ENCODE data around the gene CRNN.
A peak's percentile ranks its signal among the peaks of the same experiment; 100 is the strongest.

CRNN gene

DNA sequence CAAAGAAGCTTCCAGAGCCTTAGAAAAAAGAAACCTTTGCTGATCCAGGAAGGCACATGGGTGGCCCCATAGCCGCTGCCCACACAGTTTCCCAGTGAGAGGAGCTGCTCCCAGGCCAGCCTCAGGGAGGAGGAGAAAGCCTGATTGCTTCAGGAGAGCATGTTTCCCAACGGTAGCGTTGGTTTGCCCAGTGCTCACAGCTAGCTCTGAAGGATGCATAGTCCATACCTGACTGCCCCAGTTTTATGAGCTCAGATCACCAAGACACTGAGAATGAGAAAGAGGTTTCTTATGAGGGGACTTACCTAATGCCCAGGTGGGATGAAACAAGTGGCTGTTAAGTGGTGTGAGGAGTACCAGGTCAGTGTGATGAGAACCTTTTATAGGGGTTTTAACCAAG is at the start of gene CRNN:
Gene CRNN (minus strand): TSS at position 355 of the 400 bp plus-strand sequence. CDS start 2,030 bp downstream, outside the sequence.
- no peaks in the 10 kb centered on the region for H3K36me3 Mint-ChIP-seq
- no peak for DNase-seq (ENCODE audit: low spot score in 2 of 2)

DNA sequence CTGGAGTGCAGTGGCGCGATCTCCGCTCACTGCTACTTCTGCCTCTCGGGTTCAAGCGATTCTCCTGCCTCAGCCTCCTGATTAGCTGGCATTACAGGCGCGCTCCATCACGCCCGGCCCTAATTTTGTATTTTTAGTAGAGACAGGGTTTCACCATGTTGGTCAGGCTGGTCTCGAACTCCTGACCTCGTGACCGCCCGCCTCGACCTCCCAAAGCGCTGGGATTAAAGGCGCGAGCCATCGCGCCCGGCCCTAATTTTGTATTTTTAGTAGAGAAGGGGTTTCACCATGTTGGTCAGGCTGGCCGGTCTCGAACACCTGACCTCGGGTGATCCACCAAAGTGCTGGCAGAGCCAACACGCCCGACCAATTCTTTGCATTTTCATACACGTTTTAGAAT is 48.6 kb upstream of the CRNN start:
- Mint-ChIP-seq H3K9me3 (peaks cover 2% of the 10 kb centered on the region), H3K4me3 (no peak overlapping the region), H3K27ac (no peak overlapping the region), H3K36me3 (no peaks in the 10 kb centered on the region), H3K4me1 (peaks cover 30% of the 10 kb centered on the region)
- ATAC-seq (no peak), DNase-seq (ENCODE audit: low spot score in 2 of 2) (no peak)

More for the DNA sequence above, at the start of gene CRNN:
- no peaks in the 10 kb centered on the region for H3K9me3 Mint-ChIP-seq
- H3K4me1 Mint-ChIP-seq: no peaks in the 10 kb centered on the region
- no peak within 1 kb of the TSS for H3K27ac Mint-ChIP-seq
- H3K4me3 Mint-ChIP-seq: no peak within 1 kb of the TSS
- ATAC-seq: no peak

DNA sequence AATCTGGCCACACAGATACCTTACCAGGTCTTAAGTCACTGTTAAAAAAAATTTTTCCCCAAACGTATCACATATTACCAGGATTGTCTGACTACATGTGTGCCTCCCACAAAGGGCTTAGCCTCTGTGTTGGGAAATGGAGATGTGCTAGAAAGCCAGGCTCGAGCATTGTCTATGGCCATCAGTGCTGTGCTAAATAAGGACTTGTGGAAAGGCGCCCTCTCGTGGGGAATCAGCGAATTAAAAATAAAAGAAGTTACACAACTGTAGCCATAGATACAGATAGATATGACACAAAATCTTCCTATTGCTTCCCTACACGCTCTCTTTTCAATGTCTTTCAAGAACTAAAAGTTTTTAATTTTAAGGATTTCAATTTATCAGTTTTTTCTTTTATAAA is 47.5 kb upstream of the CRNN start:
- ATAC-seq: peak; percentile 64
- peak; percentile 41 to 77 for DNase-seq (ENCODE audit: low spot score in 2 of 2)
- H3K36me3 Mint-ChIP-seq: no peaks in the 10 kb centered on the region
- no peak overlapping the region for H3K4me3 Mint-ChIP-seq
- H3K9me3 Mint-ChIP-seq: peaks cover 2% of the 10 kb centered on the region
- H3K27ac Mint-ChIP-seq: no peak overlapping the region
- peaks cover 30% of the 10 kb centered on the region for H3K4me1 Mint-ChIP-seq

DNA sequence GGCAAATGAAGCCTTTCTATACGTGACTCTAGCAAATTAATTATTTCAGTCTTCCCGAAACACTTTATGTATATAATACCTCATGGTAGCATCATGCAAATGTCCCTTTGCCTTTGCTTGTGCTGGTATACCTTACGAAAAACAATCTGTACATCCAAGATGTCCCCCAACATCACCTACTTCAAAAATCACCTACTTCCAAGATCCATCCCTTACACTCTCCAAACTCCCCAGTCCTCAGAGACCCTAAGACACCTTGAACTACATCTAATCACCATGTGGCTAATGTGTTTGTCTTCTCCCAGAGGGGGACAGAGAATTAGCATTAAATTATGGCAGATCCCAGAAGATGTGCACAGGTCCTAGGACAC is 46.5 kb upstream of the CRNN start:
- H3K9me3 Mint-ChIP-seq: no peaks in the 10 kb centered on the region
- H3K4me1 Mint-ChIP-seq: peaks cover 30% of the 10 kb centered on the region
- no peaks in the 10 kb centered on the region for H3K36me3 Mint-ChIP-seq
- DNase-seq (ENCODE audit: low spot score in 2 of 2) (no peak), ATAC-seq (no peak)
- H3K4me3 Mint-ChIP-seq: peak overlapping the region; percentile 46
- H3K27ac Mint-ChIP-seq: peak overlapping the region; percentile 78

DNA sequence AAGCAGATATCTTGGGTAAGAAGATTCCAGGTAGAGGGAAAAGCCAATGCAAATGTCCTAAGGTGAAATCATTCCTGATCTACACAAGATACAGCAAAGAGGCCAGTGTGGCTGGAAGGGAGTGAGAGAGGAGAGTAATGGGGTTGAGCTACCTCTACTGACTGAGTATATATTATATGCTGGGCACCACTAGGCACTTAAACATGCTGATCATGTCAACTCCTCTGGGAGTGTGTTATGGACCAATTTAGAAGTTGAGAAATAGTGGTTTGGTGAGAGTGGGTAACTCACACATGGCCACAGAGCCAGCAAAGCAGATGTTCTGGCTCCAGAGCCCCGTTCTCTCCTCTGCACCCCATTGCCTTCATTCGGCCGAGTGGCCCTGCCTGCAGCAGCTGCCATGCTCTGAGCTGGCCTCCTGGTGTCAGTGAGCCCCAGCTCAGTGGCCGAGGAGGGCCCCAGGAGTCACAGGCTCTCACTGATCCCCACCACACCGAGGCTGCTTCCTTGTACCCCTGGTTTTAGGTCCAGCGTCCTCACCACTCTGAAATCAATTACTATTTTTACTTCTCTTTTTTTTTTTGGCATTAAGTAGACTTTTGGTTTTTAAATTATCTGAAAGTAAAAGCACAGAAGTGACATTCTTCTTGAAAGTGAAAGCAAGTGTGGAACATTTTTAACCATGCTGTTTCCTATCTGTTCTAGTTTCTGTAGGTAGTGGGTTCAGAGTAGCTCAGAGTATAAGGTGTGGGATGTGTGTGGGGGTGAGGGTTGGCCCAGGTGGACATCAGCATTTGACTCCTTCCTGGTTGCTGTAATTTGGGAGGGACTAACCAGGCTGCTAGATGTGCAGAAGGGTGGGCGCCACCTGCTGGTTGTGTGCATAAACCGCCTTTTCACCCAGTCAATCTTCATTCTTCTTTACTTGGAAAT is 45.8 kb upstream of the CRNN start:
- H3K4me3 Mint-ChIP-seq: peak overlapping the region; percentile 46
- H3K27ac Mint-ChIP-seq: peak overlapping the region; percentile 78
- no peaks in the 10 kb centered on the region for H3K36me3 Mint-ChIP-seq
- no peaks in the 10 kb centered on the region for H3K9me3 Mint-ChIP-seq
- H3K4me1 Mint-ChIP-seq: peaks cover 30% of the 10 kb centered on the region
- ATAC-seq (peak; percentile 86), DNase-seq (ENCODE audit: low spot score in 2 of 2) (peak; percentile 52 to 81)

DNA sequence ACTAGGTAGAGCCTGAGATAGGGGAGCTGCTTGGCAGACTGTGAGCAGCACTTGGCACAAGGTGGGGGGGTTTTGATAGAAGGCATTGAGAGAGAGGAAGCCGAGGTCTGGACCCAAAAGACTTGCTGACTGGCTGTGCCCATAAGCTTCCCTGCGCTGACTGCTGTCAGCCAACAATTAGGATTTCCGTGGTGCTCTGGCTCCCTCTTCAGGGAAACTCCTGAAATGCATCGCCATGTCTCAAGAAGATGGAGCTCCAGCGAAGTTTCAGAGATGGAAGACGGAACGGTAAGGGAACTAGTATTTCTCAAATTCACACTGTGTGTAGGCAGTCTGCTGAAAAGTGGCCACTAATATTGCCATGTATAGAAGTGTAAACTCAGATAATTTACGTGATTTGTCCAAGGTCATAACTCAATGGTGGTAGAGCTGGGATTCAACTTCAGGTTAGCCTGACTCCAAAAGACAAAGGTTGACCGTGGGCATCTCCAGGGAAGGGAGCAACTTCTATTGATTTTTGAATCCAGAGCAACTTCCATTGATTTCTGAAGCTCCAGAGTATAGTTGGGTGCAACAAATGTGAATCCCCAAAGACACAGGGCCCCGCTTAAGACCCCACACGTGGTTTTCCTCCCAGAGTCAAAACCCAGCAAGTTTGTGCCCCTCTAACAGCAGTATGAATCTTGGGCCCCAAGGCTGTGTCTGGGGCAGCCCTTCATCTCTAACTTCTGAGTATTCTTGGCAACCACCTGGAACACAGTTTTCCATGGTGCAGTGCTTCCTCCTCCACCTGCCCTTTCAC is 44.5 kb upstream of the CRNN start:
- ATAC-seq (peak; percentile 72), DNase-seq (ENCODE audit: low spot score in 2 of 2) (peak; percentile 67 to 88)
- Mint-ChIP-seq H3K27ac (no peak overlapping the region), H3K36me3 (no peaks in the 10 kb centered on the region), H3K4me1 (peaks cover 30% of the 10 kb centered on the region), H3K4me3 (no peak overlapping the region), H3K9me3 (no peaks in the 10 kb centered on the region)

DNA sequence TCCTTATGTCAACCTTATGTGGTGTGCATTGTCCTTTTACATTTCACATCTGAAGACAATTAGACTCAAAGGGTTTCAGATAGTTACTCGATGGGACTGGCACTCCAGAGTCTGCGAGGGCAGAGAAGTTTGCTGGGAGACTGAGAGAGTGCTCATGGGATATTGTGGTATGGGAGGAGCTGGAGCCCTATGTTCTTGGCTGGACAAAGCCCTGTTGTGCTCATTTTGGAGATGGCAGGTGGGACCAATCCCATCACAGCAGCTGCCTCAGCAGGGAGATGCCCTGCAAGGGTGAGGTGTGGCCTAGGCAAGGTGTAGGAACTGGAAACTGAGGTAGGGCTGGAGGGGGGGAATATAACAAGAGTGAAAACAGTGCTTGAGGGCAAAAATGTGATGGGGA is 43.5 kb upstream of the CRNN start:
- no peak for ATAC-seq
- no peak overlapping the region for H3K4me3 Mint-ChIP-seq
- no peak overlapping the region for H3K27ac Mint-ChIP-seq
- H3K9me3 Mint-ChIP-seq: no peaks in the 10 kb centered on the region
- no peak for DNase-seq (ENCODE audit: low spot score in 2 of 2)
- peaks cover 30% of the 10 kb centered on the region for H3K4me1 Mint-ChIP-seq
- no peaks in the 10 kb centered on the region for H3K36me3 Mint-ChIP-seq

DNA sequence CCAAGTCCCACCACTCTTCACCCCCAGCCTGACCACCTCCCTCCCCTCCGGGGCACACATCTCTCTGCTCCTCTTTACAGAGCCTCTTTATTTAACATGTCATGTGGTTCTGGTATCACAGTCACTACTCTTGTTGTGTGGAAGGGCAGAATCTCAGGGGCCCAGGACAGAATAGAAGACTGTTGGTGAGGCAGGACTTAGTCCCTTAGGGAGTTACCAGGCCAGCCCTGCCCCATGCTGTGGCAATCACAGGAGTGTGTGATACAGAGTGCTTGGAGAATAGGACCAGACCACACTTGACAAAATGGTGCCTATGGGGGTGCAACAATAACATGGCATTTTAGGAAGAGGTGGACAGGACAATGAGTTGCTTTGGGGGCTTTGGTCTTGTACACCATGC is 43.0 kb upstream of the CRNN start:
- Mint-ChIP-seq H3K36me3 (no peaks in the 10 kb centered on the region), H3K27ac (no peak overlapping the region), H3K4me1 (peaks cover 30% of the 10 kb centered on the region), H3K9me3 (no peaks in the 10 kb centered on the region), H3K4me3 (no peak overlapping the region)
- no peak for ATAC-seq
- no peak for DNase-seq (ENCODE audit: low spot score in 2 of 2)

DNA sequence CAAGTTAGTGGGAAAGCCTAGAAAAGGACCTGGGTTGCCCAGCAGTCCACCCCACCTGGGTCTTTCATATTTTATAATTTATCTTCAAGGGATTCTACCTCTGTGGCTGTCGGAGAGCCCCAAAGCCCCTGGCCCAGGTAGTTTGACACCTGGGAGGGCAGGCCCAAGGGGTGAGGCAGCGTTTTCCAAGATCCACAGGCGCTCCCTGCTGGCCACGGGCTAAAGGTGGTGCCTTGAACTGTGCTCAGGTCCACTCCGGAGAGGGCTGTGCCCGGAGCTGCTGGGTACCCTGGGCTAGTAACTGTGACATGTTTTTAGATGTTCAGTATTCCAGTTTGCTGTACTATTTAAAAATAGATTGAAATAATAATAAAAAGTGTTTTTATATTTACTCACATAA is 37.2 kb upstream of the CRNN start:
- no peak overlapping the region for H3K4me3 Mint-ChIP-seq
- no peak overlapping the region for H3K27ac Mint-ChIP-seq
- H3K4me1 Mint-ChIP-seq: no peaks in the 10 kb centered on the region
- DNase-seq (ENCODE audit: low spot score in 2 of 2): no peak
- ATAC-seq: no peak
- H3K36me3 Mint-ChIP-seq: no peaks in the 10 kb centered on the region
- H3K9me3 Mint-ChIP-seq: no peaks in the 10 kb centered on the region

DNA sequence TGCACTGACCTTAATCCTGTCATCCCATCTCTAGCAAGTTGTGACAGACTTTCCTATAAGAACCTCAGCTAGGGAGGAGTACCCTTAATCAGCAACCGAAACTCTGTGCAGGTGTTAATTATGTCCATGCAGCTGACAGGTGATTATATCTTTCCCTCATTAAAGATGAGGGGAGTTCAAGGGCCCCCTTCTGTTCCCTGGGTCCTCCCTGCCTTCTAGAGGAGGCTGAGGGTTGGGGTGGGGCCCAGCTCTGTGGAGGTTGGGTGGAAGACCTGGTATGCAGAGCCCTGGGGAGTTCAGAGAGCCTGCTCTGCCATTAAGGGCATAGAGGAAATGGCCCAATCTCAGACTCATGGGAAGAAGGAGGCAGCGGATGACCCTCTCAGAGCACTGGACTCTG is 35.6 kb upstream of the CRNN start:
- Mint-ChIP-seq H3K4me3 (no peak overlapping the region), H3K36me3 (no peaks in the 10 kb centered on the region), H3K27ac (no peak overlapping the region), H3K9me3 (no peaks in the 10 kb centered on the region), H3K4me1 (no peaks in the 10 kb centered on the region)
- ATAC-seq (no peak), DNase-seq (ENCODE audit: low spot score in 2 of 2) (no peak)

DNA sequence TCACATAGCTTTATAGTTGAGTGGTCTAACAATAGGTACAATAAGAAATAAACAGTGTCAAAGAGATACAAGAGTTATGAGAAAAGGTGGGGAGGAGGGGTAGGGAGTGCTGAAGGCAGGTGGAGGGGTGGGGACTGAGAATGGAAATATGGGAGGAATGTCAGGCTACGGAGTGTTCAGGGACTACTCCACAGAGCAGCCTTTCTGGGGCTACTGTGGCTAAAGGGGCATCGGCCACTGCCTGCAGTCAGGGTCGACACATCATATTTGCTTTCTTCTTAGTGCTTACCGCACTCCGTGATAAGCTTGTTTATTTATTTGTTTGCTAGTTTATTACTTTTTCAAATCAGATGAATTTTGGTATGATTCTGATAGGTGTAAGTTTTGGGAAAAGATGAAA is 34.4 kb upstream of the CRNN start:
- no peak overlapping the region for H3K4me3 Mint-ChIP-seq
- no peaks in the 10 kb centered on the region for H3K36me3 Mint-ChIP-seq
- H3K4me1 Mint-ChIP-seq: no peaks in the 10 kb centered on the region
- no peaks in the 10 kb centered on the region for H3K9me3 Mint-ChIP-seq
- no peak for DNase-seq (ENCODE audit: low spot score in 2 of 2)
- no peak overlapping the region for H3K27ac Mint-ChIP-seq
- ATAC-seq: no peak

DNA sequence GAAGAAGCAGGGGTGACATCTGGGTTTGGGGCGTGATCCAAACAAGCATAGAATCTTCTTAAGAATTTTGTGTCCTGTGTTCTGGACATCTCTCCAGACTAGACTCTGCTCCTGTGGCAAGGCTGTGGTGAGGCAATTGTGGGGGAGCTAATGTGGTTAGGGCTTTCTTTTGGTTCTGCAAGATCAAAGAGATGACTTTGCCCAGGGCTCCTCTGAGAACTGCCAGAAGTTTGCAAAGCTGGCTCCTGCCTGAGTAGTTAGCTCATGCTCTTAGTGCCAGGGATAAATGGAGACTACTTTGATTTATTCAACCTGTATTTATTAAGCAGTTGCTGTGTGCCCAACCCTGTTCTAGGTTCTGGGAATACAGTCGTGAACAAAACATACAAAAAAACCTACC is 34.0 kb upstream of the CRNN start:
- Mint-ChIP-seq H3K4me1 (no peaks in the 10 kb centered on the region), H3K36me3 (no peaks in the 10 kb centered on the region), H3K4me3 (no peak overlapping the region), H3K9me3 (no peaks in the 10 kb centered on the region), H3K27ac (no peak overlapping the region)
- ATAC-seq (no peak), DNase-seq (ENCODE audit: low spot score in 2 of 2) (no peak)

DNA sequence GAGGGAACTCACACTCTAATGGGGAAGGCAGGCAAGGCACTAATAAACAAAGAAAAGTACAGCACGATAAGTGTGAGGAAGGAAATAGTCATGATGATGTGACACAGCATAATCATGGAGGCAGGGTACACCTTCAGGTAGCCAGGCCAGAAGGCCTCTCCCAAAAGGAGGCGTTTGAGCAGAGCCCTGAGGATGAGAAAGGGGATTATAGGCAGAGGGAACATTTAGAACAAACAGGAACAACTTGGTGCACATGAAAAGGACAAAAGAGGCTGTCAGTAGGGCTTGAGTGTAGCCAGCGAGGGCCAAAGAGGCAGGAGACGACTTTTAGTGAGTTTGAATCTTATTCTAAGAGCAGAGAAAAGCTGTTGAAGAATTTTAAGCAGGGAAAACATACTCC is 33.4 kb upstream of the CRNN start:
- no peaks in the 10 kb centered on the region for H3K36me3 Mint-ChIP-seq
- H3K27ac Mint-ChIP-seq: no peak overlapping the region
- no peak overlapping the region for H3K4me3 Mint-ChIP-seq

DNA sequence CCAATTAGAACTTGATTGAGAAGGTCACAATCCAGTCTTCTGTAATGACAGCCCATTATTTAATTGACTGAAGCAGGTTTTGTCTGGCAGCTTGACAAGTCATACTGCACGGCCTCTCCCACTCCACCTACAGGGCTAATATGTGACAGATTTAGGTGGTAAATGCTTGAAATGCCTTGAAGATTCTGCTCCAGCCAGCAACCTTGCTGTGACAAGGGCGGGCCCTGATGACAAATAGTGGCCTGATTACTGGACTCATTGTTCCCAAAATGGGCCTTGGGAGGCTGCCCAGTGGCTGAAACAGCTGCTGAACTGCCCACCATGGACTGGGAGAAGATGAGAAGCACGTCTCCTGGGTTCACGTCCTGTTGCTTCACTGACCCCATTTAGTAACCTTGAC is 30.0 kb upstream of the CRNN start:
- DNase-seq (ENCODE audit: low spot score in 2 of 2): no peak
- Mint-ChIP-seq H3K4me1 (peaks cover 6% of the 10 kb centered on the region), H3K4me3 (no peak overlapping the region), H3K27ac (no peak overlapping the region), H3K9me3 (no peaks in the 10 kb centered on the region), H3K36me3 (no peaks in the 10 kb centered on the region)
- ATAC-seq: no peak

More for the DNA sequence above, 33.4 kb upstream of the CRNN start:
- no peak for DNase-seq (ENCODE audit: low spot score in 2 of 2)
- Mint-ChIP-seq H3K9me3 (no peaks in the 10 kb centered on the region), H3K4me1 (no peaks in the 10 kb centered on the region)
- ATAC-seq: no peak

DNA sequence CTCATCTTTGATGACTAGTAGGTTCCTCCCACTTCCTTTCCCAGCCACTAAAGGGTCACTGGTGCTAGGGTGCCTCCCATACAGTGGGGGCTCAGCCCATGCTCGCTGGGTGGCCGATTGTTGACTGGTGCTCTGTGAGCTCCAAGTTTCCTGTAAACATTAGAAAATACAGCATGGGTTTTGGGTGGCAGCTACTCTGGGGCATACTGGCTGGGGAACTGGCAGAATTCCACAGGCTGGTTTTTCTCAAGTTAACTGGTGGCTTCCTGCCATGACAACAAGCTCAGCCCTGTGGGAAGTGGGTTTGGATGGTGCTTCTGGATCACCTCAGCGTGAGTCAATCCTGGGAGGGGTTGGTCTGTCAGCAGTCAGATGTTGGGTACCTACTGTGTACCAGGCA is 28.7 kb upstream of the CRNN start:
- H3K36me3 Mint-ChIP-seq: no peaks in the 10 kb centered on the region
- H3K9me3 Mint-ChIP-seq: no peaks in the 10 kb centered on the region
- DNase-seq (ENCODE audit: low spot score in 2 of 2) (no peak), ATAC-seq (no peak)
- no peak overlapping the region for H3K27ac Mint-ChIP-seq
- H3K4me3 Mint-ChIP-seq: no peak overlapping the region
- H3K4me1 Mint-ChIP-seq: peaks cover 6% of the 10 kb centered on the region

DNA sequence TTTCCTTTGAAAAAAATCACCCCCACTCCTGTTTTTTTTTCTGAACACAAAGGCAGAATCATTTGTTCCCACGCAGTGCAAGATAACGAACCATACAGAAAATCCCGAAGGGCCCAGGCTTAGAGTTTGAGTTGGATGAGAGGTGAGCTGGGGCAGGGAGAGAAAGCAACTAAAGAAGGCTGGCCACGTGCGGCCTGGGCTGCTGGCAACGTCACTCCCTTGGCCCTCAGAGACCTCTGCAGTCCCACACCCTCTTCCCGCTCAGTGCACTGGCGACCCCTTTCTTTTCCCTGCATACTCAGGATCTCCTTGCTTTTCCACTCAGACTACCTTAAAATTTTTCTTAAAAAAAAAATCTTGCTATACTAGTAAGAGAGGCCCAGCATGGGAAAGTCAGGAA is 28.2 kb upstream of the CRNN start:
- DNase-seq (ENCODE audit: low spot score in 2 of 2): no peak
- H3K9me3 Mint-ChIP-seq: no peaks in the 10 kb centered on the region

More for the DNA sequence above, 28.2 kb upstream of the CRNN start:
- H3K27ac Mint-ChIP-seq: no peak overlapping the region
- H3K36me3 Mint-ChIP-seq: no peaks in the 10 kb centered on the region
- no peak for ATAC-seq
- H3K4me3 Mint-ChIP-seq: no peak overlapping the region
- peaks cover 6% of the 10 kb centered on the region for H3K4me1 Mint-ChIP-seq
